HepG2 (cell line): ENCODE data around the gene C10orf53. TPM values are rescaled to one million over a fixed set of nuclear protein-coding genes. Genes with fewer than 3 reads are reported as not detected.

Experiments
- ATAC-seq: fragments of 200-7000 bp; cut with Tn5 transposase; 3 replicates; pipeline ENCODE4 v1.9.1; 2020; ENCODE audit warnings: mild to moderate bottlenecking, moderate library complexity
- BruUV-seq: library from RNA; stranded (reverse); fragments of 400-500 nt; replicated peaks from 2 replicates; lab custom pipeline; 2021; lab: Mats Ljungman, UMichigan
- CTCF ChIA-PET: fragments of 300-600 bp; formaldehyde crosslinking; extraction: SDS; loops from one replicate; lab custom pipeline; 2021; ENCODE audit warnings: low total read pairs, inconsistent platforms, low intra/inter-chr PET ratio; lab: Yijun Ruan, JAX
- POLR2A ChIA-PET: fragments of 350-600 bp; sonication (Branson Sonifier 250); formaldehyde crosslinking; loops from one replicate; lab custom pipeline; 2020; ENCODE audit warnings: antibody characterized with exemption, inconsistent platforms; lab: Yijun Ruan, JAX
- DNase-seq: peaks from one replicate; pipeline ENCODE4 v3.0.0-alpha.2; 2015; ENCODE audit warnings: low spot score
- FAIRE-seq: peaks from 3 replicates; lab custom pipeline; 2011; peaks lifted over from hg19 to GRCh38; lab: Jason Lieb, UNC
- H2AFZ ChIP-seq: one replicate; pipeline ENCODE4 v1.6.1; 2011; ENCODE audit warnings: low read length, inconsistent platforms
- H3K27ac ChIP-seq: fragments of 300-600 bp; 3 replicates; pipeline ENCODE4 v1.8.0; 2011; ENCODE audit warnings: mixed run types, mild to moderate bottlenecking, mixed read lengths, low read length, inconsistent platforms; ENCODE audit not compliant: insufficient read depth; ENCODE audit errors: extremely low read length
- H3K27me3 ChIP-seq, 2 experiments: fragments of 200-600 bp in 1 of 2; 2 replicates in 1 of 2; 3 replicates in 1 of 2; pipeline versions ENCODE4 v1.6.0 to v1.8.0; 2011; ENCODE audit warnings: low read length in 2 of 2, mild to moderate bottlenecking in 2 of 2, moderate library complexity in 2 of 2, inconsistent platforms in 1 of 2; ENCODE audit not compliant: insufficient read depth in 2 of 2, control insufficient read depth in 1 of 2
- H3K36me3 ChIP-seq, 2 experiments: fragments of 200-600 bp in 1 of 2; replicated peaks in 1 of 2; 2 replicates in 1 of 2; 3 replicates in 1 of 2; pipeline versions ENCODE4 v1.5.1 to v1.8.0; 2011; ENCODE audit warnings: low read length in 2 of 2, inconsistent platforms in 1 of 2; ENCODE audit not compliant: insufficient read depth in 2 of 2, control insufficient read depth in 1 of 2
- H3K4me1 ChIP-seq: 2 replicates; pipeline ENCODE4 v1.5.1; 2012; ENCODE audit warnings: low read length, inconsistent platforms; ENCODE audit not compliant: insufficient read depth
- H3K4me2 ChIP-seq: 2 replicates; pipeline ENCODE4 v1.6.0; 2011; ENCODE audit warnings: low read depth, low read length, inconsistent platforms
- H3K4me3 ChIP-seq, 3 experiments: fragments of 200-600 bp in 1 of 3; sonication (generic), shearing (Covaris generic) in 1 of 3; replicated peaks in 1 of 3; 2 replicates each; pipeline ENCODE4 v1.5.1; 2011 to 2016; ENCODE audit warnings: low read length in 3 of 3, inconsistent platforms in 2 of 3, low read depth in 2 of 3, mild to moderate bottlenecking in 2 of 3, control low read depth in 1 of 3, mixed read lengths in 1 of 3; ENCODE audit not compliant: insufficient read depth in 1 of 3
- H3K79me2 ChIP-seq: one replicate; pipeline ENCODE4 v1.6.1; 2011; ENCODE audit warnings: low read length, inconsistent platforms; ENCODE audit not compliant: insufficient read depth
- H3K9ac ChIP-seq: 2 replicates; pipeline ENCODE4 v1.6.0; 2011; ENCODE audit warnings: mild to moderate bottlenecking, low read depth, low read length, inconsistent platforms; ENCODE audit not compliant: insufficient read depth
- H3K9me3 ChIP-seq: 2 replicates; pipeline ENCODE4 v1.5.1; 2012; ENCODE audit warnings: mild to moderate bottlenecking, low read length
- H4K20me1 ChIP-seq: 2 replicates; pipeline ENCODE4 v1.6.0; 2011; ENCODE audit warnings: inconsistent platforms, mild to moderate bottlenecking, low read length, moderate library complexity; ENCODE audit not compliant: insufficient read depth
- BORCS8-MEF2B ChIP-seq: sonication (generic); formaldehyde crosslinking; IDR thresholded peaks from 2 replicates; pipeline ENCODE4 v1.8.0; 2022; ENCODE audit warnings: mild to moderate bottlenecking, missing genetic modification reagents
- EZH2 ChIP-seq: conservative IDR thresholded peaks from 2 replicates; pipeline ENCODE4 v1.6.1; 2012; ENCODE audit warnings: mild to moderate bottlenecking, low read depth, low read length, moderate library complexity
- FOXC1 ChIP-seq: sonication (generic); formaldehyde crosslinking; IDR thresholded peaks from 2 replicates; pipeline ENCODE4 v1.8.0; 2022; ENCODE audit warnings: mild to moderate bottlenecking, missing genetic modification reagents, borderline replicate concordance
- KLF11 ChIP-seq: IDR thresholded peaks from 2 replicates; pipeline ENCODE4 v1.6.1; 2016; ENCODE audit warnings: missing compliant biosample characterization
- MZF1 ChIP-seq: sonication (generic); formaldehyde crosslinking; IDR thresholded peaks from 2 replicates; pipeline ENCODE4 v1.8.1; 2023; ENCODE audit warnings: mild to moderate bottlenecking, missing genetic modification reagents, borderline replicate concordance
- NR2C2 ChIP-seq: sonication (generic); formaldehyde crosslinking; IDR thresholded peaks from 2 replicates; pipeline ENCODE4 v1.4.0; 2020; ENCODE audit warnings: missing genetic modification reagents, mild to moderate bottlenecking, moderate library complexity, borderline replicate concordance
- ONECUT2 ChIP-seq: sonication (generic); formaldehyde crosslinking; IDR thresholded peaks from 2 replicates; pipeline ENCODE4 v1.4.0; 2020; ENCODE audit warnings: missing genetic modification reagents
- PAWR ChIP-seq: sonication (generic); formaldehyde crosslinking; IDR thresholded peaks from 2 replicates; pipeline ENCODE4 v1.4.0; 2020; ENCODE audit warnings: missing genetic modification reagents, mild to moderate bottlenecking, borderline replicate concordance
- PLRG1 ChIP-seq: fragments of 450-650 bp; conservative IDR thresholded peaks from 2 replicates; pipeline ENCODE4 v1.6.1; 2016
- RFXANK ChIP-seq: IDR thresholded peaks from 2 replicates; pipeline ENCODE4 v1.6.1; 2016
- ZBTB21 ChIP-seq: sonication (generic); formaldehyde crosslinking; IDR thresholded peaks from 2 replicates; pipeline ENCODE4 v1.4.0; 2020; ENCODE audit warnings: missing genetic modification reagents
- ZNF446 ChIP-seq: sonication (generic); formaldehyde crosslinking; IDR thresholded peaks from 2 replicates; pipeline ENCODE4 v1.5.0; 2020; ENCODE audit warnings: mild to moderate bottlenecking, missing genetic modification reagents
- ZNF468 ChIP-seq: sonication (generic); formaldehyde crosslinking; IDR thresholded peaks from 2 replicates; pipeline ENCODE4 v1.8.0; 2022; ENCODE audit warnings: mild to moderate bottlenecking, moderate library complexity, missing genetic modification reagents
- ZNF713 ChIP-seq: sonication (generic); formaldehyde crosslinking; IDR thresholded peaks from 2 replicates; pipeline ENCODE4 v1.4.0; 2020; ENCODE audit warnings: mild to moderate bottlenecking, missing genetic modification reagents
- ZSCAN12 ChIP-seq: sonication (generic); formaldehyde crosslinking; IDR thresholded peaks from 2 replicates; pipeline ENCODE4 v1.9.0; 2021; ENCODE audit warnings: mild to moderate bottlenecking, missing genetic modification reagents
- ZSCAN29 ChIP-seq: sonication (generic); formaldehyde crosslinking; conservative IDR thresholded peaks from 2 replicates; pipeline ENCODE4 v1.4.0; 2020; ENCODE audit warnings: mild to moderate bottlenecking, missing genetic modification reagents
- WGBS: methylation state at CpG from one replicate; pipeline ENCODE4 v1.1.6; 2017; ENCODE audit warnings: low lambda C conversion rate; 5-methylcytosine and 5-hydroxymethylcytosine counted together
- in situ Hi-C: cut with HindIII; loops from 2 replicates; pipeline ENCODE4 v1.10.0; 2017; ENCODE audit warnings: low pct_unique_long_range_greater_than_20kb; ENCODE audit not compliant: extremely low pct_ligation_motif_present
- intact Hi-C: fragments of 100-400 bp; cut with micrococcal nuclease; formaldehyde crosslinking; loops from one replicate; pipeline ENCODE4 v1.10.0; 2022; ENCODE audit not compliant: unreplicated experiment
- polyA plus RNA-seq, 8 experiments: library from polyadenylated mRNA; depleted of rRNA in 3 of 8; stranded (reverse) in 7 of 8; unstranded in 1 of 8; fragments of >200 nt; fragmentation: Illumina TruSeq in 4 of 8; extraction: Trizol in 4 of 8; gene quantifications; 2 replicates each; pipeline versions ENCODE4 v1.2.1 to v1.2.3, GENCODE V29; 2011 to 2016; ENCODE audit warnings: low read depth in 4 of 8, missing spikeins in 1 of 8, mixed read lengths in 1 of 8; ENCODE audit not compliant: insufficient read depth in 1 of 8
- total RNA-seq, 5 experiments: library from RNA; depleted of rRNA; stranded (reverse); fragments of >200 nt; fragmentation: Illumina TruSeq; extraction: Trizol; gene quantifications; 2 replicates each; pipeline ENCODE4 v1.2.3, GENCODE V29; 2016; ENCODE audit warnings: low read depth in 1 of 5
- TF ChIP-seq, protein P1 (sequence below): IDR thresholded peaks from 2 replicates; pipeline ENCODE4 v1.6.1; 2016; ENCODE audit warnings: missing genetic modification reagents, missing compliant biosample characterization
- TF ChIP-seq, protein P2 (sequence below): sonication (generic); formaldehyde crosslinking; IDR thresholded peaks from 2 replicates; pipeline ENCODE4 v1.4.0; 2020; ENCODE audit warnings: missing genetic modification reagents
- TF ChIP-seq, protein P3 (sequence below): sonication (generic); formaldehyde crosslinking; IDR thresholded peaks from 2 replicates; pipeline ENCODE4 v1.4.0; 2020; ENCODE audit warnings: missing genetic modification reagents, borderline replicate concordance

C10orf53 gene
- total and polyA plus RNA-seq, 2 of the 13 experiments (the other 11 are each of a cell fraction or from before 2014, with no cell fraction given), result not detected

DNA sequence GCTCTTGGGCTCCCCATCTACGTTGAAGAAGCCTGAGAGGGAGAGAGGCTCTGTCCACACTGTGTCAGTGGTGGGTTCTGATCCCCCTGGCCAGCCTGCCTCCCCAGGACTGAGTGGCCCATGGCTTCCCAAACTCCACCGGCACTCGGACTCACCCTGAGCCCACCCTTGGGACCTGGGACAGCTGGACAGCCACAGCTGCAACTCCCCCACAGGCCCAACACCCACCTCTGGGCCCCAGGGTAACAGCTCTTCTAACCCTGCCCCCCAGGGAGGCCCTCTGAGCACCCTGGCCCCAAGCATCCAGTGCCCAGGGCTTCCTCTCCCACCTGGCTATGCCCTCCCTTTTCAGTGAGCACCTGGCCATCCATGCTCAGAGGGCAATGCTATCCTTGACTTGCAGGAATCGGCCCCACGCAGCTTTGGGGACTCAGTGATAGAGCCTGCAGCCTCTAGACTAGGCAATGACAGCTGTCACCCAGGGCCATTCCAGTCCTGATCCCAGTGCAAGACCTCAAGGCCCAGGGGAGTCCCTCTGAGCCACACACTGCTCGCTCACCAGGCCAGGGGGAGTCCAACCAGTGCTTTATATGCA, 64.7 kb downstream of the C10orf53 start:
- in situ Hi-C loops, result no loop called here
- no TSS peak for BruUV-seq
- POLR2A ChIA-PET, result no interaction called here
- TF ChIP-seq KLF11 (CRISPR knock-in tag), result no peak
- no peak for TF ChIP-seq ZSCAN12 (CRISPR knock-in tag)
- TF ChIP-seq NR2C2, result no peak
- no peak for TF ChIP-seq PLRG1
- no peak for TF ChIP-seq EZH2
- TF ChIP-seq, protein P1, sequence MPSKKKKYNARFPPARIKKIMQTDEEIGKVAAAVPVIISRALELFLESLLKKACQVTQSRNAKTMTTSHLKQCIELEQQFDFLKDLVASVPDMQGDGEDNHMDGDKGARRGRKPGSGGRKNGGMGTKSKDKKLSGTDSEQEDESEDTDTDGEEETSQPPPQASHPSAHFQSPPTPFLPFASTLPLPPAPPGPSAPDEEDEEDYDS (CRISPR knock-in tag), result no peak
- no peak for TF ChIP-seq PAWR (CRISPR knock-in tag)
- no peak for TF ChIP-seq FOXC1 (CRISPR knock-in tag)
- TF ChIP-seq, protein P2, sequence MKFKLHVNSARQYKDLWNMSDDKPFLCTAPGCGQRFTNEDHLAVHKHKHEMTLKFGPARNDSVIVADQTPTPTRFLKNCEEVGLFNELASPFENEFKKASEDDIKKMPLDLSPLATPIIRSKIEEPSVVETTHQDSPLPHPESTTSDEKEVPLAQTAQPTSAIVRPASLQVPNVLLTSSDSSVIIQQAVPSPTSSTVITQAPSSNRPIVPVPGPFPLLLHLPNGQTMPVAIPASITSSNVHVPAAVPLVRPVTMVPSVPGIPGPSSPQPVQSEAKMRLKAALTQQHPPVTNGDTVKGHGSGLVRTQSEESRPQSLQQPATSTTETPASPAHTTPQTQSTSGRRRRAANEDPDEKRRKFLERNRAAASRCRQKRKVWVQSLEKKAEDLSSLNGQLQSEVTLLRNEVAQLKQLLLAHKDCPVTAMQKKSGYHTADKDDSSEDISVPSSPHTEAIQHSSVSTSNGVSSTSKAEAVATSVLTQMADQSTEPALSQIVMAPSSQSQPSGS (CRISPR knock-in tag), result no peak
- no peak for TF ChIP-seq ZNF713 (CRISPR knock-in tag)
- TF ChIP-seq ZSCAN29 (CRISPR knock-in tag), result no peak
- TF ChIP-seq ZNF468 (CRISPR knock-in tag), result no peak
- TF ChIP-seq ONECUT2 (CRISPR knock-in tag), result no peak
- TF ChIP-seq RFXANK (CRISPR knock-in tag), result no peak
- TF ChIP-seq ZBTB21 (CRISPR knock-in tag), result no peak
- TF ChIP-seq BORCS8-MEF2B (CRISPR knock-in tag), result no peak
- no peak for TF ChIP-seq MZF1 (CRISPR knock-in tag)
- TF ChIP-seq, protein P3, sequence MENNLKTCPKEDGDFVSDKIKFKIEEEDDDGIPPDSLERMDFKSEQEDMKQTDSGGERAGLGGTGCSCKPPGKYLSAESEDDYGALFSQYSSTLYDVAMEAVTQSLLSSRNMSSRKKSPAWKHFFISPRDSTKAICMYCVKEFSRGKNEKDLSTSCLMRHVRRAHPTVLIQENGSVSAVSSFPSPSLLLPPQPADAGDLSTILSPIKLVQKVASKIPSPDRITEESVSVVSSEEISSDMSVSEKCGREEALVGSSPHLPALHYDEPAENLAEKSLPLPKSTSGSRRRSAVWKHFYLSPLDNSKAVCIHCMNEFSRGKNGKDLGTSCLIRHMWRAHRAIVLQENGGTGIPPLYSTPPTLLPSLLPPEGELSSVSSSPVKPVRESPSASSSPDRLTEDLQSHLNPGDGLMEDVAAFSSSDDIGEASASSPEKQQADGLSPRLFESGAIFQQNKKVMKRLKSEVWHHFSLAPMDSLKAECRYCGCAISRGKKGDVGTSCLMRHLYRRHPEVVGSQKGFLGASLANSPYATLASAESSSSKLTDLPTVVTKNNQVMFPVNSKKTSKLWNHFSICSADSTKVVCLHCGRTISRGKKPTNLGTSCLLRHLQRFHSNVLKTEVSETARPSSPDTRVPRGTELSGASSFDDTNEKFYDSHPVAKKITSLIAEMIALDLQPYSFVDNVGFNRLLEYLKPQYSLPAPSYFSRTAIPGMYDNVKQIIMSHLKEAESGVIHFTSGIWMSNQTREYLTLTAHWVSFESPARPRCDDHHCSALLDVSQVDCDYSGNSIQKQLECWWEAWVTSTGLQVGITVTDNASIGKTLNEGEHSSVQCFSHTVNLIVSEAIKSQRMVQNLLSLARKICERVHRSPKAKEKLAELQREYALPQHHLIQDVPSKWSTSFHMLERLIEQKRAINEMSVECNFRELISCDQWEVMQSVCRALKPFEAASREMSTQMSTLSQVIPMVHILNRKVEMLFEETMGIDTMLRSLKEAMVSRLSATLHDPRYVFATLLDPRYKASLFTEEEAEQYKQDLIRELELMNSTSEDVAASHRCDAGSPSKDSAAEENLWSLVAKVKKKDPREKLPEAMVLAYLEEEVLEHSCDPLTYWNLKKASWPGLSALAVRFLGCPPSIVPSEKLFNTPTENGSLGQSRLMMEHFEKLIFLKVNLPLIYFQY (CRISPR knock-in tag), result no peak
- no peak for TF ChIP-seq ZNF446 (CRISPR knock-in tag)

More for the DNA sequence above, 64.7 kb downstream of the C10orf53 start:
- ATAC-seq (no peak), FAIRE-seq (no peak), DNase-seq (no peak)
- Histone ChIP-seq H3K9me3 (no peaks in the 10 kb centered on the region), H3K4me2 (no peak overlapping the region), H4K20me1 (no peaks in the 10 kb centered on the region), H3K9ac (no peak overlapping the region), H3K36me3 (no peaks in the 10 kb centered on the region; a peak in 1 of 5 replicates), H3K27me3 (no peaks in the 10 kb centered on the region), H2AFZ (no peak overlapping the region), H3K4me3 (no peak overlapping the region), H3K4me1 (peaks cover 4% of the 10 kb centered on the region; the same call in 1 of the 2 replicates), H3K27ac (no peak overlapping the region), H3K79me2 (no peaks in the 10 kb centered on the region)
- CTCF ChIA-PET, result no interaction called here
- WGBS, result 77% methylated on average over 3 of the region's 6 CpGs
- intact Hi-C loops, result no loop called here
